ENCODE data around the gene ELAVL4. TPM values are rescaled to one million over a fixed set of nuclear protein-coding genes. Genes with fewer than 3 reads are reported as not detected.

Gene ELAVL4
- total and polyA plus RNA-seq, 2 of the 8 experiments (the other 6 are each of a cell fraction or from before 2014, with no cell fraction given), result 0.21 to 0.89 TPM

DNA sequence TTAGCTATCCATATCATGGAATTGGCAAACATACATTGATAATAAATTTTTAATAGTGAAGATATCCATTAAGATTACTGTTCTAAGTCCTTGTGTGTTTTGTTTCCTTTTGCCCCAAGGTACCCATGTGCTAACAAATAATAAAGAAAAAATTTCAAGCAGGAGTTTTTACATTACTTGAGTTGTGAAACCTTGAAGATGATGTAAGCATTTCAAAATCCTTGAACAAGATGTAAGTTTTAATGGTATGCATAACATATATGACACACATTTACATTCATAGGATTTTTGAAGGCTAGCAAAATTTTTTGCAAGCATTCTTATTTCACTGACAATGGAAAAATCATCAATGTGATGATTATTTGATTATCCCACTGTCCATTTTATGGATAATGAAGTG lies 10.9 kb upstream of the ELAVL4 start:
- Histone ChIP-seq H2BK12ac (ENCODE audit: low read depth, low read length) (no peak overlapping the region), H3K36me3 (ENCODE audit: control insufficient read depth in 2 of 4, insufficient read depth in 4 of 4, low read length in 3 of 4) (no peaks in the 10 kb centered on the region), H3K56ac (replicated peaks; ENCODE audit: insufficient read length, low read depth, low read length) (no peak overlapping the region), H4K5ac (ENCODE audit: insufficient read length, low read depth, low read length) (no peak overlapping the region), H3K4me3 (ENCODE audit: extremely low read depth in 1 of 4, insufficient read depth in 2 of 4, low read depth in 3 of 4, low read length in 4 of 4) (no peak overlapping the region), H2BK20ac (ENCODE audit: low read length) (no peak overlapping the region), H3K27me3 (replicated peaks in 1 of 4; ENCODE audit: control insufficient read depth in 3 of 4, extremely low read depth in 1 of 4, insufficient read depth in 3 of 4, low read length in 3 of 4) (no peaks in the 10 kb centered on the region), H3K79me2 (ENCODE audit: control insufficient read depth in 1 of 2, insufficient read depth in 2 of 2, low read length in 2 of 2) (no peaks in the 10 kb centered on the region), H4K20me1 (replicated peaks in 1 of 2; ENCODE audit: control insufficient read depth in 1 of 2, insufficient read depth in 2 of 2, low read length in 2 of 2) (no peaks in the 10 kb centered on the region), H2AK5ac (ENCODE audit: low read depth, low read length) (no peak overlapping the region), H2AFZ (ENCODE audit: low read length) (no peak overlapping the region), H3K9ac (replicated peaks in 1 of 4; ENCODE audit: extremely low read depth in 1 of 4, low read depth in 3 of 4, low read length in 3 of 4) (no peak overlapping the region), H3K23me2 (ENCODE audit: low read depth, low read length) (no peaks in the 10 kb centered on the region), H3K9me3 (ENCODE audit: insufficient read depth in 2 of 2, low read depth in 1 of 2, low read length in 1 of 2) (peaks cover 0 to 3% of the 10 kb centered on the region in 2 experiments; a peak in 2 of 4 replicates), H3K4me1 (replicated peaks in 1 of 4; ENCODE audit: control insufficient read depth in 3 of 4, insufficient read depth in 4 of 4, low read length in 3 of 4) (no peaks in the 10 kb centered on the region), H2BK5ac (ENCODE audit: low read depth, low read length) (no peak overlapping the region), H3K4ac (replicated peaks; ENCODE audit: insufficient read length, low read depth, low read length) (no peak overlapping the region), H3K18ac (ENCODE audit: extremely low read depth, low read length) (no peak overlapping the region), H3K14ac (ENCODE audit: insufficient read length) (no peak overlapping the region), H2BK15ac (ENCODE audit: low read length) (no peak overlapping the region), H3K23ac (ENCODE audit: insufficient read length) (no peak overlapping the region), H3K4me2 (ENCODE audit: insufficient read depth in 1 of 2, low read depth in 2 of 2, low read length in 2 of 2) (no peak overlapping the region), H4K91ac (replicated peaks; ENCODE audit: insufficient read length, low read length) (no peak overlapping the region), H2BK120ac (replicated peaks; ENCODE audit: low read depth, low read length) (no peak overlapping the region), H3K27ac (ENCODE audit: low read depth, low read length) (no peak overlapping the region), H3K79me1 (ENCODE audit: low read depth, low read length) (no peaks in the 10 kb centered on the region), H4K8ac (ENCODE audit: extremely low read depth, insufficient read depth, low read length) (no peak overlapping the region)
- DNase-seq (ENCODE audit: low read depth in 1 of 2, low spot score in 2 of 2) (no peak), FAIRE-seq (no peak)
- ChIA-PET CTCF (ENCODE audit: partially characterized antibody) (no interaction called here), POLR2A (ENCODE audit: partially characterized antibody) (no interaction called here)
- TF ChIP-seq GTF2F1 (IDR thresholded peaks at IDR 0.05; ENCODE audit: borderline replicate concordance, low read depth, low read length) (no peak), MAFK (IDR thresholded peaks at IDR 0.05; ENCODE audit: low read depth, low read length) (no peak), YY1 (IDR thresholded peaks at IDR 0.05; ENCODE audit: low read depth, low read length) (no peak)
